Activated B cell treated with CpG ODN at 0.5 μM for 24 hours (primary cell): Measurements from ENCODE around the gene CALCR. TPM values are rescaled to one million over a fixed set of nuclear protein-coding genes. Genes with fewer than 3 reads are reported as not detected.

Source experiments
- ATAC-seq: fragments of 200-7000 bp; cut with Tn5 transposase; one replicate; pipeline ENCODE4 v1.10.0; 2021; ENCODE audit warnings: low read depth, mild to moderate bottlenecking, moderate library complexity
- CTCF ChIA-PET: fragments of 350-600 bp; sonication (Branson Sonifier 250); formaldehyde crosslinking; loops from one replicate; lab custom pipeline; 2021; ENCODE audit warnings: antibody characterized with exemption; lab: Charles Lee
- POLR2A ChIA-PET: fragments of 350-600 bp; sonication (Branson Sonifier 250); formaldehyde crosslinking; loops from one replicate; lab custom pipeline; 2021; ENCODE audit warnings: antibody characterized with exemption; lab: Charles Lee
- DNase-seq: peaks from one replicate; pipeline ENCODE4 v3.0.0; 2022
- H3K27ac Mint-ChIP-seq: one replicate; pipeline ENCODE4 v1.8.0; 2020; ENCODE audit warnings: mixed read lengths
- H3K27me3 Mint-ChIP-seq: one replicate; pipeline ENCODE4 v1.8.0; 2021; ENCODE audit warnings: mixed read lengths
- H3K36me3 Mint-ChIP-seq: one replicate; pipeline ENCODE4 v1.8.0; 2021; ENCODE audit warnings: low read depth, mixed read lengths
- H3K4me1 Mint-ChIP-seq: one replicate; pipeline ENCODE4 v1.8.0; 2021; ENCODE audit warnings: mixed read lengths
- H3K4me3 Mint-ChIP-seq: one replicate; pipeline ENCODE4 v1.8.0; 2020; ENCODE audit warnings: mild to moderate bottlenecking, mixed read lengths
- H3K9me3 Mint-ChIP-seq: one replicate; pipeline ENCODE4 v1.8.0; 2020; ENCODE audit warnings: mixed read lengths
- CTCF ChIP-seq: fragments of 200-600 bp; IDR thresholded peaks from one replicate; pipeline ENCODE4 v1.8.0; 2022; ENCODE audit warnings: antibody characterized with exemption, mild to moderate bottlenecking
- intact Hi-C: fragments of 100-400 bp; cut with micrococcal nuclease; formaldehyde crosslinking; loops from one replicate; pipeline ENCODE4 v1.15.1; 2024
- total RNA-seq: library from RNA; stranded (reverse); gene quantifications from 2 replicates; pipeline ENCODE4 v1.2.3, GENCODE V29; 2022

The CALCR gene
- total RNA-seq, 1 donor from 2014 or later: not detected

- Mint-ChIP-seq H3K27me3 (no peaks in the 10 kb centered on the region), H3K27ac (peak overlapping the region; percentile 85), H3K36me3 (no peaks in the 10 kb centered on the region), H3K4me1 (peaks cover 34% of the 10 kb centered on the region), H3K9me3 (no peaks in the 10 kb centered on the region), H3K4me3 (no peak overlapping the region)
- TF ChIP-seq CTCF: no peak
- ATAC-seq (no peak), DNase-seq (no peak)
- intact Hi-C loops: no loop called here
- POLR2A ChIA-PET: interaction anchor here (0.7 kb wide), 1 partner anchor 1679 kb away, joined by 5 read pairs; the partner anchor contains the start of gene MTERF1
- CTCF ChIA-PET: interaction anchor here (1.0 to 2.0 kb wide), 2 partner anchors 8 to 10 kb away, joined by 5 to 6 read pairs; no protein-coding TSS in a partner anchor
Observed at GRCh38 chr7:93558705-93559614, 15.6 kb downstream of the CALCR start.

GRCh38 chr7:93551931-93552330, 22.6 kb downstream of the CALCR start:
- CTCF ChIA-PET: interaction anchor here (1.7 to 4.2 kb wide), 4 partner anchors 8 to 307 kb away, joined by 5 to 24 read pairs (median 9); no protein-coding TSS in a partner anchor
- H3K27ac Mint-ChIP-seq: no peak overlapping the region
- no peaks in the 10 kb centered on the region for H3K36me3 Mint-ChIP-seq
- intact Hi-C loops: loop anchor here (1.0 to 2.0 kb wide), 3 partner anchors 109 to 459 kb away; no protein-coding TSS in a partner anchor
- DNase-seq (no peak), ATAC-seq (no peak)
- H3K9me3 Mint-ChIP-seq: no peaks in the 10 kb centered on the region
- no peak overlapping the region for H3K4me3 Mint-ChIP-seq
- no peaks in the 10 kb centered on the region for H3K4me1 Mint-ChIP-seq
- TF ChIP-seq CTCF: no peak
- H3K27me3 Mint-ChIP-seq: peaks cover 8% of the 10 kb centered on the region
- POLR2A ChIA-PET: no interaction called here

- CTCF ChIA-PET: interaction anchor here (1.7 to 4.2 kb wide), 4 partner anchors 8 to 307 kb away, joined by 5 to 24 read pairs (median 9); no protein-coding TSS in a partner anchor
- no peak for ATAC-seq
- intact Hi-C loops: loop anchor here (1.0 to 2.0 kb wide), 3 partner anchors 108 to 458 kb away; no protein-coding TSS in a partner anchor
Observed at GRCh38 chr7:93551063-93551895, 23.2 kb downstream of the CALCR start.

GRCh38 chr7:93547716-93548115, 26.8 kb downstream of the CALCR start:
- POLR2A ChIA-PET: no interaction called here
- Mint-ChIP-seq H3K36me3 (no peaks in the 10 kb centered on the region), H3K4me1 (no peaks in the 10 kb centered on the region)

More at GRCh38 chr7:93551063-93551895, 23.2 kb downstream of the CALCR start:
- peaks cover 8% of the 10 kb centered on the region for H3K27me3 Mint-ChIP-seq
- TF ChIP-seq CTCF: no peak
- H3K4me1 Mint-ChIP-seq: no peaks in the 10 kb centered on the region
- no peaks in the 10 kb centered on the region for H3K36me3 Mint-ChIP-seq
- no peak overlapping the region for H3K4me3 Mint-ChIP-seq
- no peak overlapping the region for H3K27ac Mint-ChIP-seq
- POLR2A ChIA-PET: no interaction called here
- DNase-seq: no peak
- H3K9me3 Mint-ChIP-seq: no peaks in the 10 kb centered on the region

More at GRCh38 chr7:93547716-93548115, 26.8 kb downstream of the CALCR start:
- no peak overlapping the region for H3K4me3 Mint-ChIP-seq
- TF ChIP-seq CTCF: no peak
- no peak for DNase-seq
- CTCF ChIA-PET: interaction anchor here (2.3 kb wide), 1 partner anchor 11 kb away, joined by 5 read pairs; no protein-coding TSS in a partner anchor
- intact Hi-C loops: no loop called here
- no peak for ATAC-seq
- no peaks in the 10 kb centered on the region for H3K9me3 Mint-ChIP-seq
- H3K27me3 Mint-ChIP-seq: peaks cover 8% of the 10 kb centered on the region
- H3K27ac Mint-ChIP-seq: no peak overlapping the region
